H9 (cell line): Measurements from ENCODE around the gene ZNF865. TPM values are rescaled to one million over a fixed set of nuclear protein-coding genes. Genes with fewer than 3 reads are reported as not detected.

ENCODE experiments used
- DNase-seq: peaks from one replicate; pipeline ENCODE4 v3.0.0-alpha.2; 2017
- H2AFZ ChIP-seq: one replicate; pipeline ENCODE4 v1.6.1; 2013; ENCODE audit warnings: mild to moderate bottlenecking, low read length, control low read depth, moderate library complexity
- H2AK5ac ChIP-seq: 2 replicates; pipeline ENCODE4 v1.6.1; 2013; ENCODE audit warnings: low read length, control low read depth, mixed read lengths; ENCODE audit not compliant: insufficient read length
- H2BK120ac ChIP-seq: one replicate; pipeline ENCODE4 v1.6.1; 2013; ENCODE audit warnings: low read depth, mild to moderate bottlenecking, low read length, control low read depth, inconsistent platforms; ENCODE audit not compliant: poor library complexity, severe bottlenecking
- H2BK12ac ChIP-seq: 2 replicates; pipeline ENCODE4 v1.6.1; 2013; ENCODE audit warnings: low read length, control low read depth, mixed read lengths, low read depth; ENCODE audit not compliant: insufficient read length
- H2BK15ac ChIP-seq: 2 replicates; pipeline ENCODE4 v1.6.1; 2013; ENCODE audit warnings: low read depth, low read length, control low read depth
- H2BK20ac ChIP-seq: one replicate; pipeline ENCODE4 v1.6.1; 2013; ENCODE audit warnings: low read depth, mild to moderate bottlenecking, low read length, control low read depth, inconsistent platforms; ENCODE audit not compliant: poor library complexity, severe bottlenecking
- H2BK5ac ChIP-seq: 2 replicates; pipeline ENCODE4 v1.6.1; 2013; ENCODE audit warnings: low read length, control low read depth, mixed read lengths; ENCODE audit not compliant: insufficient read length
- H3K14ac ChIP-seq: 2 replicates; pipeline ENCODE4 v1.6.1; 2013; ENCODE audit warnings: low read length, control low read depth; ENCODE audit not compliant: insufficient read depth
- H3K18ac ChIP-seq: 2 replicates; pipeline ENCODE4 v1.6.1; 2013; ENCODE audit warnings: low read depth, mild to moderate bottlenecking, mixed read lengths, low read length, control low read depth; ENCODE audit not compliant: insufficient read length
- H3K23ac ChIP-seq: 2 replicates; pipeline ENCODE4 v1.6.1; 2013; ENCODE audit warnings: low read length, control low read depth, mixed read lengths, low read depth; ENCODE audit not compliant: insufficient read length
- H3K23me2 ChIP-seq: 2 replicates; pipeline ENCODE4 v1.6.1; 2013; ENCODE audit warnings: low read depth, mild to moderate bottlenecking, mixed read lengths, low read length, control low read depth; ENCODE audit not compliant: insufficient read length, poor library complexity, severe bottlenecking
- H3K27ac ChIP-seq: 2 replicates; pipeline ENCODE4 v1.5.1; 2013; ENCODE audit warnings: low read length, control low read depth, mixed read lengths, low read depth; ENCODE audit not compliant: insufficient read length
- H3K27me3 ChIP-seq: 2 replicates; pipeline ENCODE4 v1.6.1; 2013; ENCODE audit warnings: low read length, control low read depth, inconsistent platforms; ENCODE audit not compliant: insufficient read depth
- H3K4ac ChIP-seq: 2 replicates; pipeline ENCODE4 v1.6.1; 2013; ENCODE audit warnings: low read depth, mild to moderate bottlenecking, control low read depth, inconsistent platforms, low read length, moderate library complexity
- H3K4me1 ChIP-seq: 2 replicates; pipeline ENCODE4 v1.6.1; 2013; ENCODE audit warnings: low read length, control low read depth, inconsistent platforms; ENCODE audit not compliant: insufficient read depth
- H3K4me2 ChIP-seq: 2 replicates; pipeline ENCODE4 v1.6.1; 2013; ENCODE audit warnings: low read length, control low read depth, mixed read lengths; ENCODE audit not compliant: insufficient read length, insufficient read depth
- H3K56ac ChIP-seq: 2 replicates; pipeline ENCODE4 v1.6.1; 2013; ENCODE audit warnings: low read depth, mild to moderate bottlenecking, mixed read lengths, low read length, control low read depth; ENCODE audit not compliant: insufficient read length
- H3K79me1 ChIP-seq: 2 replicates; pipeline ENCODE4 v1.6.1; 2013; ENCODE audit warnings: low read depth, mild to moderate bottlenecking, moderate library complexity, low read length, control low read depth, inconsistent platforms; ENCODE audit not compliant: insufficient read depth, poor library complexity, severe bottlenecking
- H3K79me2 ChIP-seq: 2 replicates; pipeline ENCODE4 v1.6.1; 2013; ENCODE audit warnings: low read length, control low read depth, inconsistent platforms; ENCODE audit not compliant: insufficient read depth
- H3K9ac ChIP-seq: 2 replicates; pipeline ENCODE4 v1.6.1; 2013; ENCODE audit warnings: low read length, control low read depth, mixed read lengths; ENCODE audit not compliant: insufficient read length; ENCODE audit errors: extremely low read depth
- H3K9me3 ChIP-seq: one replicate; pipeline ENCODE4 v1.6.1; 2013; ENCODE audit warnings: low read depth, low read length, inconsistent platforms; ENCODE audit not compliant: control insufficient read depth
- H3T11ph ChIP-seq: one replicate; pipeline ENCODE4 v1.6.1; 2013; ENCODE audit warnings: mild to moderate bottlenecking, low read length, control low read depth, inconsistent platforms
- H4K20me1 ChIP-seq: one replicate; pipeline ENCODE4 v1.6.1; 2013; ENCODE audit not compliant: control insufficient read depth, insufficient read length, insufficient read depth
- H4K5ac ChIP-seq: 2 replicates; pipeline ENCODE4 v1.6.1; 2013; ENCODE audit warnings: low read depth, mild to moderate bottlenecking, mixed read lengths, low read length, control low read depth; ENCODE audit not compliant: insufficient read length
- H4K8ac ChIP-seq: replicated peaks from 2 replicates; pipeline ENCODE4 v1.6.1; 2013; ENCODE audit warnings: low read length, control low read depth, mixed read lengths, low read depth; ENCODE audit not compliant: insufficient read length
- H4K91ac ChIP-seq: 2 replicates; pipeline ENCODE4 v1.6.1; 2013; ENCODE audit warnings: low read depth, mild to moderate bottlenecking, moderate library complexity, mixed read lengths, low read length, control low read depth; ENCODE audit not compliant: insufficient read length
- H3K27ac Mint-ChIP-seq, 3 experiments: 2 replicates in 2 of 3; 3 replicates in 1 of 3; pipeline ENCODE4 v1.8.0; 2020 to 2021; ENCODE audit warnings: mixed read lengths in 3 of 3, mild to moderate bottlenecking in 1 of 3, moderate library complexity in 1 of 3
- H3K27me3 Mint-ChIP-seq: 2 replicates; pipeline ENCODE4 v1.8.0; 2021; ENCODE audit warnings: low read depth, mild to moderate bottlenecking, moderate library complexity, mixed read lengths
- H3K36me3 Mint-ChIP-seq, 3 experiments: 2 replicates in 2 of 3; 3 replicates in 1 of 3; pipeline ENCODE4 v1.8.0; 2020 to 2021; ENCODE audit warnings: low read depth in 3 of 3, mixed read lengths in 3 of 3; ENCODE audit not compliant: insufficient read depth in 1 of 3
- H3K4me1 Mint-ChIP-seq, 2 experiments: 2 replicates each; pipeline ENCODE4 v1.8.0; 2020; ENCODE audit warnings: mixed read lengths in 2 of 2
- H3K4me3 Mint-ChIP-seq, 2 experiments: 2 replicates in 1 of 2; 3 replicates in 1 of 2; pipeline ENCODE4 v1.8.0; 2020 to 2021; ENCODE audit warnings: mild to moderate bottlenecking in 2 of 2, mixed read lengths in 2 of 2, moderate library complexity in 1 of 2
- H3K9me3 Mint-ChIP-seq, 2 experiments: 2 replicates in 1 of 2; 3 replicates in 1 of 2; pipeline ENCODE4 v1.8.0; 2020; ENCODE audit warnings: mild to moderate bottlenecking in 2 of 2, mixed read lengths in 2 of 2, moderate library complexity in 1 of 2
- WGBS: extraction: QIAGEN DNeasy Blood & Tissue Kit; methylation state at CpG from one replicate; pipeline ENCODE4 v1.1.7; 2013; ENCODE audit warnings: missing lambda C conversion rate, low lambda C conversion rate, mixed read lengths; ENCODE audit not compliant: insufficient read length; ENCODE audit errors: extremely low coverage; 5-methylcytosine and 5-hydroxymethylcytosine counted together
- total RNA-seq: library from RNA; stranded (reverse); gene quantifications from 2 replicates; pipeline ENCODE4 v1.2.1, GENCODE V29; 2021
- TF ChIP-seq, protein P1 (sequence below): fragments of 200-600 bp; sonication (generic); conservative IDR thresholded peaks from 3 replicates; pipeline ENCODE4 v1.8.0; 2021; ENCODE audit warnings: antibody characterized with exemption, mild to moderate bottlenecking

Gene ZNF865
- total RNA-seq, 1 experiment from 2014 or later, result 14.3 TPM

DNA sequence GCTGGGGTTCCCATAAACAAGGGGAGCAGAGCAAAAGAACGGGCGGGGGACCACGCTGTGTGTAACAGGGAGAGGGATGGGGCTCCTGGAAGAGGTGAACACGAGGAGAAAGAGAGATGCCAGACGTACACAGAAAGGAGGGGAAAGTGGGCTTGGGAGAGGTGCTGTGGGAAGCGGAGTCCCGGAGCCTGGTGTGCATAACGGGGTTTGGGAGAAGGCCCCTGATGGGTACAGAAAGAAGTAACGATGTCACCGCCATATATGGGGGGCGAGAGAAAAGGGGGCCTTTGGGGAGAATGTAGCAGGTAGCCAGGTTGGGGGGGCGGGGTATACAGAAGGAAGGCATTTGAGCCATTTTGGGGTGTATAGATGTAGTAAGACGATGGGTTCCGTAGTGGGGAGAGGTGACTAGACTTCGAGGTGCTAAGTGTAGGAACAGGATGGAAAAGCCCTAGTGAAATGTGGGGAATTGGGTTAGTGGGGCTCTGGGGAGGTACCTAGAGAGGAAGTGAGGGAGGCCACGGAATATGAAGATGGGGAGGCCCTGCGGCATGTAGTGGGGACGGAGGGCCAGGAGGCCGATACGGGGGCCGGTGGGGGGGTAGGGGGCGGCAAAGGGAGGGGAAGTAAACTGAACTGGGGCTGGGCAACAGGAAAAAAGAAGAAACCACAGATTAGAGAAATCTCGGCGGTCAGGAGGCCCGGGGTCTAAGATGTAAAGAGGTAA lies 36.1 kb downstream of the ZNF865 start:
- H4K8ac ChIP-seq, result no peak overlapping the region
- H2BK15ac ChIP-seq, result no peak overlapping the region
- Mint-ChIP-seq H3K27ac (peak overlapping the region; percentile 84 to 95 (median 91)), H3K36me3 (peaks cover 24 to 34% (median 32%) of the 10 kb centered on the region in 3 experiments), H3K27me3 (peaks cover 3% of the 10 kb centered on the region; the same call in 1 of the 2 replicates), H3K9me3 (peaks cover 0 to 4% of the 10 kb centered on the region in 2 experiments; a peak in 3 of 5 replicates), H3K4me1 (peaks cover 17 to 35% of the 10 kb centered on the region in 2 experiments), H3K4me3 (peak overlapping the region; percentile 97)
- H3K9ac ChIP-seq, result peak overlapping the region; percentile 61
- WGBS, result no CpG with 5 or more reads among the region's 25 CpGs
- TF ChIP-seq, protein P1, sequence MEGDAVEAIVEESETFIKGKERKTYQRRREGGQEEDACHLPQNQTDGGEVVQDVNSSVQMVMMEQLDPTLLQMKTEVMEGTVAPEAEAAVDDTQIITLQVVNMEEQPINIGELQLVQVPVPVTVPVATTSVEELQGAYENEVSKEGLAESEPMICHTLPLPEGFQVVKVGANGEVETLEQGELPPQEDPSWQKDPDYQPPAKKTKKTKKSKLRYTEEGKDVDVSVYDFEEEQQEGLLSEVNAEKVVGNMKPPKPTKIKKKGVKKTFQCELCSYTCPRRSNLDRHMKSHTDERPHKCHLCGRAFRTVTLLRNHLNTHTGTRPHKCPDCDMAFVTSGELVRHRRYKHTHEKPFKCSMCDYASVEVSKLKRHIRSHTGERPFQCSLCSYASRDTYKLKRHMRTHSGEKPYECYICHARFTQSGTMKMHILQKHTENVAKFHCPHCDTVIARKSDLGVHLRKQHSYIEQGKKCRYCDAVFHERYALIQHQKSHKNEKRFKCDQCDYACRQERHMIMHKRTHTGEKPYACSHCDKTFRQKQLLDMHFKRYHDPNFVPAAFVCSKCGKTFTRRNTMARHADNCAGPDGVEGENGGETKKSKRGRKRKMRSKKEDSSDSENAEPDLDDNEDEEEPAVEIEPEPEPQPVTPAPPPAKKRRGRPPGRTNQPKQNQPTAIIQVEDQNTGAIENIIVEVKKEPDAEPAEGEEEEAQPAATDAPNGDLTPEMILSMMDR, result no peak
- H2AFZ ChIP-seq, result no peak overlapping the region
- H2BK120ac ChIP-seq, result no peak overlapping the region
- H3K27ac ChIP-seq, result no peak overlapping the region
- no peak overlapping the region for H4K5ac ChIP-seq
- H3K27me3 ChIP-seq, result no peaks in the 10 kb centered on the region
- no peaks in the 10 kb centered on the region for H3K9me3 ChIP-seq
- no peak overlapping the region for H2BK20ac ChIP-seq
- H3K4ac ChIP-seq, result no peak overlapping the region
- H3K23me2 ChIP-seq, result peaks cover 29% of the 10 kb centered on the region
- no peak overlapping the region for H3K18ac ChIP-seq
- peaks cover 7% of the 10 kb centered on the region; the same call in 1 of the 2 replicates for H3K79me2 ChIP-seq
- H3T11ph ChIP-seq, result no peak overlapping the region
- H3K14ac ChIP-seq, result peak overlapping the region; percentile 46; the same call in 1 of the 2 replicates
- no peak overlapping the region for H3K56ac ChIP-seq
- peaks cover 3% of the 10 kb centered on the region for H3K79me1 ChIP-seq
- H4K20me1 ChIP-seq, result no peaks in the 10 kb centered on the region
- no peak for DNase-seq
- H2AK5ac ChIP-seq, result no peak overlapping the region
- no peak overlapping the region for H2BK5ac ChIP-seq
- no peak overlapping the region for H2BK12ac ChIP-seq
- no peak overlapping the region for H4K91ac ChIP-seq
- peak overlapping the region; percentile 73 for H3K4me2 ChIP-seq
- no peaks in the 10 kb centered on the region for H3K4me1 ChIP-seq
- no peak overlapping the region for H3K23ac ChIP-seq
